HepG2 (cell line): Measurements from ENCODE around the gene MICOS13. TPM values are rescaled to one million over a fixed set of nuclear protein-coding genes. Genes with fewer than 3 reads are reported as not detected.

Experiments
- ATF7 ChIP-seq, 2 experiments: fragments of 450-650 bp in 1 of 2; sonication (generic) in 1 of 2; formaldehyde crosslinking in 1 of 2; IDR thresholded peaks; 2 replicates each; pipeline versions ENCODE4 v1.4.0 to v1.6.1; 2016 to 2020; ENCODE audit warnings: antibody characterized with exemption in 1 of 2, mild to moderate bottlenecking in 1 of 2, missing genetic modification reagents in 1 of 2
- BORCS8-MEF2B ChIP-seq: sonication (generic); formaldehyde crosslinking; IDR thresholded peaks from 2 replicates; pipeline ENCODE4 v1.8.0; 2022; ENCODE audit warnings: mild to moderate bottlenecking, missing genetic modification reagents
- CEBPB ChIP-seq: IDR thresholded peaks from 2 replicates; pipeline ENCODE4 v1.6.1; 2011; ENCODE audit warnings: low read depth, low read length, improper control_type of control experiment, borderline replicate concordance
- CEBPG ChIP-seq: IDR thresholded peaks from 2 replicates; pipeline ENCODE4 v1.6.1; 2016
- DDIT3 ChIP-seq: sonication (generic); formaldehyde crosslinking; IDR thresholded peaks from 2 replicates; pipeline ENCODE4 v1.4.0; 2020; ENCODE audit warnings: mild to moderate bottlenecking, missing genetic modification reagents
- NR2F6 ChIP-seq, 2 experiments: IDR thresholded peaks; 2 replicates each; pipeline ENCODE4 v1.6.1; 2016; ENCODE audit warnings: antibody characterized with exemption in 1 of 2, mild to moderate bottlenecking in 1 of 2
- POLR2AphosphoS5 ChIP-seq: IDR thresholded peaks from 2 replicates; pipeline ENCODE4 v1.6.1; 2012; ENCODE audit warnings: low read depth, low read length
- ZNF362 ChIP-seq: sonication (generic); formaldehyde crosslinking; IDR thresholded peaks from 2 replicates; pipeline ENCODE4 v1.4.0; 2020; ENCODE audit warnings: missing genetic modification reagents, mild to moderate bottlenecking, borderline replicate concordance
- polyA plus RNA-seq, 8 experiments: library from polyadenylated mRNA; depleted of rRNA in 3 of 8; stranded (reverse) in 7 of 8; unstranded in 1 of 8; fragments of >200 nt; fragmentation: Illumina TruSeq in 4 of 8; extraction: Trizol in 4 of 8; gene quantifications; 2 replicates each; pipeline versions ENCODE4 v1.2.1 to v1.2.3, GENCODE V29; 2011 to 2016; ENCODE audit warnings: low read depth in 4 of 8, missing spikeins in 1 of 8, mixed read lengths in 1 of 8; ENCODE audit not compliant: insufficient read depth in 1 of 8
- total RNA-seq, 5 experiments: library from RNA; depleted of rRNA; stranded (reverse); fragments of >200 nt; fragmentation: Illumina TruSeq; extraction: Trizol; gene quantifications; 2 replicates each; pipeline ENCODE4 v1.2.3, GENCODE V29; 2016; ENCODE audit warnings: low read depth in 1 of 5
- TF ChIP-seq, protein P1 (sequence below): sonication (generic); formaldehyde crosslinking; IDR thresholded peaks from 2 replicates; pipeline ENCODE4 v1.4.0; 2020; ENCODE audit warnings: missing genetic modification reagents

MICOS13 gene
- total and polyA plus RNA-seq, 2 of the 13 experiments (the other 11 are each of a cell fraction or from before 2014, with no cell fraction given), result 28.8 to 35.4 TPM

- TF ChIP-seq, protein P1, sequence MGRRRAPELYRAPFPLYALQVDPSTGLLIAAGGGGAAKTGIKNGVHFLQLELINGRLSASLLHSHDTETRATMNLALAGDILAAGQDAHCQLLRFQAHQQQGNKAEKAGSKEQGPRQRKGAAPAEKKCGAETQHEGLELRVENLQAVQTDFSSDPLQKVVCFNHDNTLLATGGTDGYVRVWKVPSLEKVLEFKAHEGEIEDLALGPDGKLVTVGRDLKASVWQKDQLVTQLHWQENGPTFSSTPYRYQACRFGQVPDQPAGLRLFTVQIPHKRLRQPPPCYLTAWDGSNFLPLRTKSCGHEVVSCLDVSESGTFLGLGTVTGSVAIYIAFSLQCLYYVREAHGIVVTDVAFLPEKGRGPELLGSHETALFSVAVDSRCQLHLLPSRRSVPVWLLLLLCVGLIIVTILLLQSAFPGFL (CRISPR knock-in tag), result no peak
- TF ChIP-seq CEBPB (peak; percentile 32; the same call in 1 of the 2 replicates), DDIT3 (CRISPR knock-in tag) (0 out of 2 replicates have a peak, but pooled peaks have one; percentile 71), ZNF362 (peak; percentile 52; the same call in 1 of the 2 replicates), BORCS8-MEF2B (CRISPR knock-in tag) (no peak), NR2F6 (IDR thresholded peaks at IDR 0.05) (peak; percentile 42; the same call in 1 of the 2 replicates), NR2F6 (CRISPR knock-in tag; IDR thresholded peaks at IDR 0.05) (no peak), POLR2AphosphoS5 (0 out of 2 replicates have a peak, but pooled peaks have one; percentile 19), ATF7 (IDR thresholded peaks at IDR 0.05) (peak; percentile 37; the same call in 1 of the 2 replicates), ATF7 (CRISPR knock-in tag; IDR thresholded peaks at IDR 0.05) (no peak), CEBPG (CRISPR knock-in tag) (peak; percentile 69)
- TF ChIP-seq, all 625 proteins: peak for 20
These were observed 38.4 kb upstream of the MICOS13 start (continued) for GRCh38 chr19:5718579-5719273.
